NCI-H82 treated with DMSO at 0.1 percent for 48 hours (cell line): ENCODE data around the gene SLC9A8.
A peak's percentile ranks its signal among the peaks of the same experiment; 100 is the strongest.
"Not testable (repeated sequence)": the region's sequence is repeated elsewhere in the genome, so short reads cannot be mapped to it uniquely, and the experiment has no call there.

ENCODE experiments used
- DNase-seq: peaks from one replicate; lab custom pipeline; 2025; ENCODE audit not compliant: unreplicated experiment; lab: John Stamatoyannopoulos, UW

SLC9A8 gene, protein sequence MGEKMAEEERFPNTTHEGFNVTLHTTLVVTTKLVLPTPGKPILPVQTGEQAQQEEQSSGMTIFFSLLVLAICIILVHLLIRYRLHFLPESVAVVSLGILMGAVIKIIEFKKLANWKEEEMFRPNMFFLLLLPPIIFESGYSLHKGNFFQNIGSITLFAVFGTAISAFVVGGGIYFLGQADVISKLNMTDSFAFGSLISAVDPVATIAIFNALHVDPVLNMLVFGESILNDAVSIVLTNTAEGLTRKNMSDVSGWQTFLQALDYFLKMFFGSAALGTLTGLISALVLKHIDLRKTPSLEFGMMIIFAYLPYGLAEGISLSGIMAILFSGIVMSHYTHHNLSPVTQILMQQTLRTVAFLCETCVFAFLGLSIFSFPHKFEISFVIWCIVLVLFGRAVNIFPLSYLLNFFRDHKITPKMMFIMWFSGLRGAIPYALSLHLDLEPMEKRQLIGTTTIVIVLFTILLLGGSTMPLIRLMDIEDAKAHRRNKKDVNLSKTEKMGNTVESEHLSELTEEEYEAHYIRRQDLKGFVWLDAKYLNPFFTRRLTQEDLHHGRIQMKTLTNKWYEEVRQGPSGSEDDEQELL

DNA sequence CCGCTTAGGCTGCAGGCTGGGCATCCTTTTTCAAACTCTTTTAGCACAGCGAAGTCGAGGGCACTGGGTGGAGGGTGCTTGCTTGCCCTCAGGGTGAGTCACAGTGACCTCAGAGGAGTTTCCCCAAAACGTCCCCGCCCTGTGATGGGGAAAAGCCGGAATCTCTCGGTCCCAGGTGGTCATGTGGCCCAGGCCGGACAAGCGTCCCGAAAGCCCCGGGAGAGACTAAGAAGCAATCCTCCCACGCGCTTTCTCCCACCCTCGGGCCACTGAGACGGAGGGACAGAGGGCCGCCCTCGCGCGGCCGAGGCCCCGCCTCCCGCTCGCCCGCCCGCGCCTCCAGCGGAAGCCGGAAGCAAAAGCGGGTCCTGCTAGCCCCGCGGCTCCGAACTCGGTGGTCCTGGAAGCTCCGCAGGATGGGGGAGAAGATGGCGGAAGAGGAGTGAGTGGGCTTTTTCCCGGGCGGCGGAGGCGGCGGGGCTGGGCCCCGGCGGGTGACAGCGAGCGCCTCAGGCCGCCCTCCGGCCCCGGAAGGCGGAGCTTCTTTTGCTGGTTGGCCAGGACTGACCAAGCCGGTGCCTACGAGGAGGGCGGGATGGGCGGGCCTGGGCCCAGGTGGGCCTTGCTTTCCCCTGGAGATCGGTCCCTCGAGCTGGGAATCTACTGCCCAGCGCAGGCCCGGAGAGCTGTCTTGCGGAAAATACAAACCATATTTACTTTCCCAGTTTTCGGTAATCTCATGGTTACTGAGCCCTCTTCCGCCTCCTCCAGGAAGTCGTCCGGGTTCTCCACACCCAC, at the start of gene SLC9A8:
TSS of gene SLC9A8 (plus strand) at position 322 of the 798 bp plus-strand sequence. CDS start at position 417, 95 bp downstream.
- peak; percentile 74 for DNase-seq

DNA sequence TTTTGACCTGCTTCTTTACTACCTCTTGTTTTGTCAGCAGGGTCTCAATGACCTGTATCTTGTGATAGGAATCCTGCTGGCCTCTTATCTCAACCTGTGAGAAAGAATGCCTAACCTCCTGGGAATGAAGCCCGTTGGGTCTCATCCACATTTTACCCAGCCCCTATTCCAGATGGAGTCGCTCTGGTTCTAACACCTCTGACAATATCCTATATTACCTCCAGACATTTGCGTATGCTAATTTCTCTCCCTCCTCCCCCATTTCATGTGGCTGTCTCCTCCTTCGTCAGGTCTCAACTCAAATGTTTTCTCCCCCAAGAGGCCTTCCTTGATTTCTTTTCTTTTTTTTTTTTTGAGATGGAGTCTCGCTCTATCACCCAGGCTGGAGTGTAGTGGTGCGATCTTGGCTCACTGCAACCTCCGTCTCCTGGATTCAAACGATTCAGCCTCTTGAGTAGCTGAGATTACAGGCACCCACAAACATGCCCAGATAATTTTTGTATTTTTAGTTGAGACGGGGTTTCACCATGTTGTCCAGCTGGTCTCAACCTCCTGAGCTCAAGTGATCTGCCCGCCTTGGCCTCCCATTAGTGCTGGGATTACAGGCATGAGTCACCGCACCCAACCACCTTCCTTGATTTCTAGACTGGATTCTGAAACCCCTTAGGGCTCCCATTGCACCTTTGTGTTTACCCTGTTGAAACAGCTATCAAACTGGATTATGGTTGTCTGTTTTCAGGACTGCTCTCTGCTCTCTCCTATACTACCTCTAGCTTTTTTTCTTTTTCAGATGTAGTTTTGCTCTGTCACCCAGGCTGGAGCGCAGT, 49.5 kb upstream of the SLC9A8 start:
- peak; percentile 24 for DNase-seq

DNA sequence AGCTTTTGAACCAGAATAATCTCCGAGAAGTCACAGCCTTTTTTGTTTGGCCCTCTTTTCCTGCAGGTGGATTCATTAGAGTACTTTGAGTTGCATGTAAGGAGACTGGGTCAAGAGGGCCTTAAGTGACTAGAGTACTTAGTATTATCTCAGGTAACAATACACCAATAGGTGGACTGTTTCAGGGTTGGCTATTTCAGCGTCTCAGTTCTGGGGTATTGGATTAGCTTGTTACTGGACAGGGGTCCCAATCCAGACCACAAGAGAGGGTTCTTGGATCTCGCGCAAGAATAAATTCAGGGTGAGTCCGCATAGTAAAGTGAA, 47.3 kb upstream of the SLC9A8 start:
- DNase-seq, result no peak

DNA sequence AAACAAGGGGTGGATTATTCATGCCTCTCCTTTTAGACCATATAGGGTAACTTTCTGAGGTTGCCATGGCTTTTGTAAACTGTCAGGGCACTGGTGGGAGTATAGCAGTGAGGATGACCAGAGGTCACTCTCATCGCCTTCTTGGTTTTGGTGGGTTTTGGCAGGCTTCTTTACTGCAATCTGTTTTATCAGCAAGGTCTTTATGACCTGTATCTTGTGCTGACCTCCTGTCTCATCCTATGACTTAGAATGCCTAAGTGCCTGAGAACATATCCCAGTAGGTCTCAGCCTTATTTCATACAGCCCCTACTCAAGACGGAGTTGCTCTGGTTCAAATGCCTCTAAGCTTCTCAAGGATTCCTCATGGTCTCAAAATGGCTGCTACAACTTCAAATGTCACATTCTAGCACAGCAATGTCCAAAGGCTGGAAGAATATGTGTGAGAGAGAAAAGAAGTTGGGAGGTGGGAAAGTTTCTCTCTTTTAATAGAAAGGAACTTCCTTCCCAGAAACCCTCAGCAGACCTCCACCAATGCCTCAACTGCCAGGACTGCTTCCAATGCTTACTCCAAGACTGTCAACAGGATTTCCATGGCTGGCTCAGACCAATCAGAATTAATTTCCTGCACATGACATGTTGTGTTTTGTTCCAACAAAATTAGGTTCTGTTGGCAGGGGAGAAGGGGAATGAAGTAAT, 46.6 kb upstream of the SLC9A8 start:
- DNase-seq, result no peak

DNA sequence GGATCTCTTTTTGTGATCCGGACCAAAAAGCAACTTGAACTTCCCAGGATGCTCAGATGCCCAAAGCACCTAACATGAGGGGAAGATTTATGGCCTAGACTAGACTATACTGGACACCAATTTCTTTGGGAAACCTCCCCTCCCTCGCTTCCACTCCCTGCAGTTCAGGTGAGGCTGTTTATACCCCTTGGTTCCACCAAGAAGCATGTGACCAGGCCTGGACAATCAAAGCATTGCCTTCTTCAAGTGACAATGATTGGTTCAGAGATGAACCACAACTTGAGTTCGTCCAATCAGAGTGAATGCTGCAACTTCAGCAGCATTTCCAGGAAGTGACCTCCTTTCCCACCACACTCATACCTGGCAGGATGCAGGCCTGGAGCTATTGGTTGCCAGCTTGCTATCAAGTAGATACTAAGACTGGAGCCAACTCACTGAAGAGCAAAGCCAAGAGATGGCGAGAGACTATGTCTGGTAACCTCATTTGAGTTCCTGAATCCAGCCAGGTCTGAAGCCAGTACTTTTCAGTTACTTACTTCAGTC, 45.6 kb upstream of the SLC9A8 start:
- no peak for DNase-seq

DNA sequence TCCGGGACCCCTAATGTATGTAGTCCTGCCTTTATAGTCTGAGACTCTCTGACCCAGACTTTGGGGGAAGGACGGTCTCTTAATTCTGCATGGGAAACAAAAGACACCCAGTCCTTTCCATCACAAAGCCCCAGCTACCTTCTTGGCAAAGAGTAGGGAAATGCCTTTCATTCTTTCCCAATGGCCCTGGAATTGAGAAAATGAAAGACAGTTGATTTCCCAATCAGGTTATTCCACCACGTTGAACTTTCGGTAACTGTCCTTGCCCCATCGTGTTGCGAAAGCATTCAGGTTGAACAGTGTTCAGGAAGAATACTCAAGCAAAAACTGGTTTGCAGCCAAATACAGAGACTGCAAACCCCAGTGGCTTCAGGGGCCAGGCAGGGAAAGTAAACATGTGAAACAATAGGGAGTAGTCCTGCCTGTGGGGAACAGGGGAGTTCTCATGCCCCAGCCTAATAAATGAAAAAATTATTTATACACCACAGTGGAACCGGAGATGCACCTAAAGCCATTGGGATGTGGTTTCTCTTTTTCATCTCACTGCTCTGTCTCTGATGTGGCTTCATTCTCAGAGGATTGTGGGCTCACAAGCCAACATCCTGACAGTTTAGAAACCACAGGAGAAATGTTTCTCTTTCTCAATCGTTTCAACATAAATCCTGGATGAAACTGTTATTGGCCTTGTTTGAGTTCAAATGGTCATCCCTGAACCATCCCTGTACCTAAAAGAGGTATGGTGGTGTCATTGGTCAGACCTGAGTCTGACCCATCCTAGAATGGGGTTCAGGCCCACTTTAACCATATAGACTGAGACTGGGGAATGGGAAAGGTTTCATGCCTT, 44.2 kb upstream of the SLC9A8 start:
- no peak for DNase-seq

DNA sequence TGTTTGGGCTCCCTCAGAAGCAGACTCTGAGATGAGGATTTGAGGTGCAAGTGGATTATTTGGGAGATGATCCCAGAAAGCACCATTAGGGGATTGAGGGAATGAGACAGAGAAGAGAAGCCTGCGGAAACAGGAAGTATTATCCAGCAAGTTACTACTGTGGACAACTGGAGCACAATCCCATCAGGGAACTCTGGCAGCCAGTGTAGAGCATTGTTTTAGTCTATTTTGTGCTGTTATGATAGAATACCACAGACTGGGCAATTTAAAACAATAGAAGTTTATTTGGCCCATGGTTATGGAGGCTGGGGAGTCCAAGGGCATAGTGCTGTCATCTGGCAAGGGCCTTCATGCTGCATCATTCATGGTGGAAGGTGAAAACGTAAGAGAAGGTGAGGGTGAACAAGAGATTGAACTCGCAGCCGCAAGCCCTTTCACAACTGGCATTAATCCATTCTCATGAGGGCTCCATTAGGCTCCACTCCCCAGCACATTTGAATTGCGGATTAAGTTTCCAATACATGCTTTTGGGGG, 43.5 kb upstream of the SLC9A8 start:
- no peak for DNase-seq

DNA sequence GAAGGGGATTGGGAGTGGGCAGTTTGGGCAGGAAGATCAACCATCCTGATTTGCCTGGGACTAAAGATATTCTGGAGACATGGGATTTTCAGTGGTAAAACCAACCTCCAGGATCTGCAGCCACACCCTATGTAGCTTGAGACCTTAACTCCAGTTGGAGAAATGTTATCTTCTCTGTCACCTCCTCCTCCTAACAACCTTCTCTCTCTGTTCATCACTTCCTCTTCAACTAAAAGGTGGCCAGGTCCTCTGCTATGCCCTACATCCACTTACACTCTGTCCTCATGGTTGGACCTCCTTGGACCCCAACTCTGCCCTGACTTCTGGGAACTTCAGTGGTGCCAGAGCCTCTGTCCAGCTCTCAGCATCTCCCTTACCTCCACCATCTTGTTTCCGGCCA, 42.0 kb upstream of the SLC9A8 start:
- no peak for DNase-seq

DNA sequence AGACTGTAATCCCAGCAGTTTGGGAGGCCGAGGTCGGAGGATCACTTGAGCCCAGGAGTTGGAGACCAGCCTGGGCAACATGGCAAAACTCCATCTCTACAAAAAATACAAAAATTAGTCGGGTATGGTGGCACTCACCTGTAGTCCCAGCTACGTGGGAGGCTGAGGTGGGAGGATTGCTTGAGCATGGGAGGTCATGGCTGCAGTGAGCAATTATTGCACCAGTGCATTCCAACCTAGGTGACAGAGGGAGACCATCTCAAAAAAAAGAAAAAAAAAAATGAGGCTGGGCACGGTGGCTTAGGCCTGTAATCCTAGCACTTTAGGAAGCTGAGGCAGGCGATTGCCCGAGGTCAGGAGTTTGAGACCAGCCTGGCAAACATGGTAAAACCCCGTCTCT, 38.4 kb upstream of the SLC9A8 start:
- DNase-seq, result not testable (repeated sequence)

DNA sequence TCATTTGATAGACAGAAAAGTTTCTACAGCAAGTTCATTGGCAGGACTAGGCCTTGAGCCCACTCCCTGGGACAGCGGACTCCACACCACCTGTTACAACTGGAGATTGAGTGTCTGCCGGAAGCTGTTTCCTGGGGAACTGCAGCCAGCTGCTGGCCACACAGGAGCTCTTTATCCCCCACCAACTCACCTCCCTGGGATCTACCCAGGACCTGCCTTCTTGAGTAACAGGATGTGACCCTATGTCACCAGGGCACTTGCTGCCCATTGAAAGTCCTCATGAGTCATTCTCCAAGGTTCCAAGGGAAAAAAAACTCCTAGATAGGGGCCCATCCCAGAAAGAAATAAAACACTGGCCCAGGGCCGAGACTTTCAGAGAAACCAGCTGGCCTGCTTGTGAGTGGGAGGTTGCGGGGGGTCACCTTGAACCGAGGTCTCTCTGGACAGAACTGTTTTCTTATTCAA, 37.4 kb upstream of the SLC9A8 start:
- DNase-seq, result peak; percentile 22

DNA sequence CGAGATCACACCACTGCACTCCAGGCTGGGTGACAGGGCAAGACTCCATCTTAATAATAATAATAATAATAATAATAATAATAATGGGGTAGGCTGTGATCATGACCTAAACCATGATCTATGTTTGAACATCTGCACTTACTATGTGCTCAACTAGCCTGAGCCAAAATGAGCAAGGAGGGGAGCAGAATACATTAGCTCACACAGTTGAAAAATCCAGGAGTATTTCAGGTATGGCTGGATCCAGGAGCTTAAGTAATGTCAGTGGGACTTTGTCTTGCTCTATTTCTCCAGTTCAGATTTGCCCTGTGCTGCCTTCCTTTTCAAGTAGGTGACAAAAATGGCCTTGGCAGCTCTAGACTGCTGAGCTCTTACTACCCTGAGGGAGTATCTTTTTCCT, 32.7 kb upstream of the SLC9A8 start:
- DNase-seq, result no peak

DNA sequence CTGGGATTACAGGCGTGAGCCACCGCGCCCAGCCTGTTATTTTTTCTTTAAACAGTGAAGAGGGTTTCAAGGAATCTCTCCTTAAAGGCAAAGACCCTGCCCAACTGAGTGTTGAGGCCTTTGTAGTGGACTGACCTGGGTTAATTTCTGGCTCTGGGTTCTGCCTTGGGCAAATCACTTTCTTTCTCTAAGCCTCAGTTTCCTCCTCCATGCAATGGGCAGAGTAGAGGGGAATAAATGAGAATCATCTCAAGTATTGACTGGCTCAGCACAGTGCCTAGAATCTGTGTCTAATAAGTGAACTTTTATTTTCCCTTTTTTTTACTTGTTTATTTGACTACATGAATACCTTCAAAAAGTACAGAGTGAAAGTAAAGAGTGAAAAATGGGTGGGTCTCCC, 31.0 kb upstream of the SLC9A8 start:
- no peak for DNase-seq

DNA sequence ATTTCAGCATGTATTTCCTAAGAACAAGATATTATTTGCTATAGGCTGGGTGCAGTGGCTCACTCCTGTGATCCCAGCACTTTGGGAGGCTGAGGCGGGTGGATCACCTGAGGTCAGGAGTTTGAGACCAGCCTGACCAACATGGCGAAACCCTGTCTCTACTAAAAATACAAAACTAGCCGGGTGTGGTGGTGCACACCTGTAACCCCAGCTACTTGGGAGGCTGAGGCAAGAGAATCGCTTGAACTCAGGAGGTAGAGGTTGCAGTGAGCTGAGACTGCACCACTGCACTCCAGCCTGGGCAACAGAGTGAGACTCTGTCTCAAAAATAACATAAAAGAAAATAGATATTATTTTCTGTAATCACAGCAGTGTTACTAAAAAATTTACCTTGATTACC, 30.2 kb upstream of the SLC9A8 start:
- not testable (repeated sequence) for DNase-seq

DNA sequence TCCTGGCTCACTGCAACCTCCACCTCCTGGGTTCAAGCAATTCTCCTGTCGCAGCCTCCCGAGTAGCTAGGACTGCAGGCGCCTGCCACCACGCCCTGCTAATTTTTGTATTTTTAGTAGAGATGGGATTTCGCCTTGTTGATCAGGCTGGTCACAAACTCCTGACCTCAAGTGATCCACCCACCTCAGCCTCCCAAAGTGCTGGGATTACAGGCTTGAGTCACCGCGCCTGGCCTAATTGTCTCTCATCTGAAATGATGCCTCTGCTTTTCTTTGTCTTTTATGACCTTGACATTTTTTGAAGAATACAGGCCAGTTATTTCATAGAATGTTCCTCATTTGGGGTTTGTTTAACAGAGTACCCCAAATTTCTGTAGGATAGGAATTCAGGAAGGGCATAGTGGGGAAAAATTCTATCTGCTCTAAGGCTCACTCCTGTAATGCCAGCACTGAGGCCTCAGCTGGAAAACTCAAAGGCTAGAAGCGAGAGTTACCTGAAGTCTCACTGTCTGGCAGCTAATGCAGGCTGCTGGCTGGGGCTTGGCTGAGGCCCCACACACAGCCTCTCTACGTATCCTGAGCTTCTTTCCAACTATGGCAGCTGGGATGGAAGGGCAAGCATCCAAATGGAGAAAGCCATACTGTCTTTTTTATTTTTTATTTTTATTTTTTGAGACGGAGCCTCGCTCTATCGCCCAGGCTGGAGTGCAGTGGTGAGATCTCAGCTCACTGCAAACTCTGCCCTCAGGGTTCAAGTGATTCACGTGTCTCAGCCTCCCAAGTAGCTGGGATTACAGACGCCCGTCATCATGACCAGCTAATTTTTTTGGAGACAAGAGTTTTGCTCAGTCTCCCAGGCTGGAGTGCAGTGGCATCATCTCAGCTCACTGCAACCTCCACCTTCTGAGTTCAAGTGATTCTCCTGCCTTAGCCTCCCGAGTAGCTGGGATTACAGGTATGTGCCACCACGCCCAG, 29.3 kb upstream of the SLC9A8 start:
- DNase-seq, result not testable (repeated sequence)

DNA sequence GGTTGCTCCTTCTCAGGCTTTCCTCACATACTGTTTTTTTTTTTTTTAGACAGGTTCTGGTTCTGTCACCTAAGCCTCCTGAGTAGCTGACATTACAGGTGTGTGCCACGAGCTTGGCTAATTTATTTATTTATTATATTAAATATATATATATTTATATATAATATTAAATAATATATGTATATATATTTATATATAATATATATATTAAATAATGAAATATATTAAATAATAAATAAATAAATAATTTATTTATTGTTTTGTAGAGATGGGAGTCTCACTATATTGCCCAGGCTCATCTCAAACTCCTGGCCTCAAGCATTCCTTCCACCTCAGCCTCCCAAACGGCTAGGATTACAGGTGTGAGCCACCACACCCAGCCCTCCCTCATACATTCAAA, 28.3 kb upstream of the SLC9A8 start:
- no peak for DNase-seq

DNA sequence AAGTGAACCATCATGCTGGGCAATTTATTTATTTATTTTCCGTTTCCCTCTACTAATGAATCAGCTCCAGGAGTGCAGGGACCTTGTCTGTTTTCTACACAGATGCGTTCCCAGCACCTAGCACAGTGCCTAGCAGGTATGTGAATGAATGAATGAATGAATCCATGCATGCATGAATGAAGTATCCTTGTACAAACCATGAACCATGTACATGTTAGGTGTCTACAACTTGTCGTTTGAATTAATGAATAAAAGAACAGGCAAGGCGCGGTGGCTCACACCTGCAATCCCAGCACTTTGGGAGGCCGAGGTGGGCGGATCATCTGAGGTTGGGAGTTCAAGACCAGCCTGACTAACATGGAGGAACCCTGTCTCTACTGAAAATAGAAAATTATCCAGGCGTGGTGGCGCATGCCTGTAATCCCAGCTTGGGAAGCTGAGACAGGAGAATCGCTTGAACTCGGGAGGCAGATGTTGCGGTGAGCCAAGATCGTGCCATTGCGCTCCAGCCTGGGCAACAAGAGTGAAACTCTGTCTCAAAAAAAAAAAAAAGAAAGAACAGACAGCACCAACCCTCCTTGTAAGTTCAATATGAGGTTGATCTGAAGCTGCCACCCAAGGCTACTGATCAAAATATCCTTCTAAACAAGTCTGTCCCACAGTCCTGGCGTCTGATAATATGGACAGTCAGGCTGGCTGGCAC, 27.3 kb upstream of the SLC9A8 start:
- no peak for DNase-seq

DNA sequence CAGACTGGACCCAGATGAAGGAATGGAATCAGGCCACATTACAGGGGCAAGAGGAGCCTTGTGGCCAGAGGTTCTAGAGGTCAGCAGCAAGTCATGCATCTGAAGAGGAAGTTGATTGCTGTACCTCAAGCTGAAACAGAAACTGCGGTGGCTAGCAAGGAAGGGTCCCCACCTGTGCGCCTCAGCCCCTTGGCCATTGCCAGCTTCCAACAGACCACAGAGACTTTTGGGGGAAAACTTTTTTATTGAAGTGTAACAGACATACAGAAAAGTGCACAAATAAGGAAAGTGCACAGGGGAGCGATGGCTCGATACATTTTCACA, 26.8 kb upstream of the SLC9A8 start:
- DNase-seq, result no peak
